ENCODE measurements around the gene ASIC4.

- TF ChIP-seq POLR2AphosphoS5 (IDR thresholded peaks at IDR 0.05; ENCODE audit: low read depth, low read length): no peak
- TF ChIP-seq CTCF (IDR thresholded peaks at IDR 0.05): no peak
- no peak for TF ChIP-seq TCF7L2 (IDR thresholded peaks at IDR 0.05; ENCODE audit: low read depth, low read length)
Observed at GRCh38 chr2:219555956-219556355, 41.7 kb downstream of the ASIC4 start.
